ENCODE data around the gene APOBEC3H.

Gene APOBEC3H

DNA sequence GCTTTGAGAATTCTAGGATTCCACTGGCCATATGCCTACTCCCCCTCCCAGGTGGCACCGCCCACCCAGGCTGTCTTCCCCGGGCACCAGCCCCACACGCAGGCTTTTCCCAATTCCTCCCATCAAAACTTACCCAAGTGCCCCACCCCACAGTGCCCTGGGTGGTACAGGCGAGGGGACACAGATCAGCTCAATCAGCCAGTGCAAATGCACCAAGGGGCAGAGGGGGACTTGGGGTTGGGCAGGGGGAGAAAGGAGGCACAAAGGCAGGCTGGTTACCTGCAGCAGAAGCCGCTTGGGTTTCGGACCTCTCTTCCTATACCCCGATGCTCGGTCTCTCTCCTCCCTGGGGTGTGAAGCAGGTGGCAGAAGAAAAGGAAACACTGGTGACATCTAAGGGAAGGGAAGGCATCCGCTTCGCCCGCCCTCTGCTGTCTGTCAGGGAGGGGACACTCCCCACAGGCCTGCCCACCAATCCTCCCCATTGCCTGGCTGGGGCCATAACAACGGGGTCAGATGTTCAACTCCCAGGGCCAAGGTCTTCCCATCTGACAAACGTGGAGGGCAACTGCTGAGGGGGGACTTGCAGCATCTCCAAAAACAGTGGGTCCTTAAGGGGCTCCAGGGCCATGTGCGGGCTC lies 41.4 kb downstream of the APOBEC3H start:
- DNase-seq = no peak

DNA sequence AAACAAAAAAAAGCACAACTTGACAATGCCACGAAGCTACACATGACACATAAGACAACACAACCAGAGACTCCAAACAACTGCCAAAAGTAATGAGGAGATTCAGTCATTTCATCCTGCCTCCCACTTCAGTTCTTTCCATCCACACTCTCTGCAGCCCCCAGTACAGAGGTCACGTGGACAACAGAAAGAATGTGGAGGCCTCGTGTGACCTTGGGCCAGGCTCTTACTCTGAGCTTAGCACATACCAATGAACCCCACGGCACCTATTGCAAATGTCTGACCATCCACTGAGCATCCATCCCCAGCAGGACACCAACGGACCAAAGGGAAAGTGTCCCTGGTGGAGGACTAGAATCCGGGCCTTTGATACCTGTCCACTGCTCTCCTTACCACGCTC lies 42.9 kb downstream of the APOBEC3H start:
- no peak for DNase-seq

DNA sequence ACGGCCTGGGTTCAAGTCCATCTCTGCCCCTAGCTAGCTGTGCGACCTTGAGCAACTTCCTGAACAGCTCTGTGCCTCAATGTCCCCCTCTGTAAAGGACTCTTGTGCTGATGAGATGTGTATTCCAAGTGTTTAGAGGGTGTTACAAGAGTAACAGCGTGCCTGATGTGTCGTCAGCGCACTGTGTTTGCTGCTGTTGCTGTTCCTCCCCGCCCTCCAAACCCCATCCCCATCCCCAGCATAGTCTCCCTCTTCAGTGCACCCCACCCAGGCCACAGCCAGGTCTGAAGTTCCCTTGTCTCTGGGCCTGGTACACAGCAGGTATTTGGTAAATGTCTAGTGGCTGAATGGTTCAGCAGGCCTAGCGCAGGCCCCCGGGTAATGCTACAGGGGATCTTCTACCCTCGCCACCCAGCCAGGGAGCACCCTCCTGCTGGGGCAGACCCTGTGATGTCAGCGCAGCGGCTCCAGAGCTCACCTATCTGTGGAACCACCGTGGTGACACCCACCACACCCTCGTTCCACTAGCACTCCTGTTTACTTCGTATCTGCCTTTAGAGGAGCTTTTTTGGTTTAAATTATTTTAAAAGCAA lies 45.1 kb downstream of the APOBEC3H start:
- no peak for DNase-seq

DNA sequence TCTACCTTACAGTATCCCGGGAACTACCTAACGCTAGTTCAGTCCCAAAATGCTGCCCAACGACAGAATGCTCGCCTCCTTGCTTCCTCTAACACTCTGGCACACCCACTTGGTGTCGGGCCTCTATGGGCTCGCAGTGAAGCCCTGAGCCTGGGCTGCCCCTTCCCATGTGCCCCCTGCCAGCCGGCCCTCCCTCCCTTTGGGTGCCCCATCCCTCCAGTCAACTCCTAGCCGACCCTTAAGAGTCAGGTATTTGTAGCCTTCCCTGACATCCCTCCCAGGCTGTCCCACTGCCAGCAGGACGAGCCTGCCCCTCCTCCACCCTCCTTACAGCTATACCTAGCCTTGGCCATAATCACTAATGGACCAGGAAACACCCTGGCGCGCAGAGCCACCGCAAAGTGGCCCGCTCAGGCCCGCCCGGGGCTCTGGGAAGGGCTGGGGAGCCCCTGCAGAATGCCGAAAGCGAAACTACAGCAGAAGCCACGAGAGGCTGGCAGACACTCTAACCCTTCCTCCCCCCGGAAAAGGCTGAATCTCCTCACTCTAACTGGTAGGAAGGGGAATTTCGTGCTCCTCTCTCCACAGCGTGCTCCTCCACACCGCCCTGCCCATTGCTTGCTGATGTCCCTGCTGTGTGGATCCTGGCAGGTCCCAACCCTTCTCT lies 47.2 kb downstream of the APOBEC3H start:
- DNase-seq = no peak

DNA sequence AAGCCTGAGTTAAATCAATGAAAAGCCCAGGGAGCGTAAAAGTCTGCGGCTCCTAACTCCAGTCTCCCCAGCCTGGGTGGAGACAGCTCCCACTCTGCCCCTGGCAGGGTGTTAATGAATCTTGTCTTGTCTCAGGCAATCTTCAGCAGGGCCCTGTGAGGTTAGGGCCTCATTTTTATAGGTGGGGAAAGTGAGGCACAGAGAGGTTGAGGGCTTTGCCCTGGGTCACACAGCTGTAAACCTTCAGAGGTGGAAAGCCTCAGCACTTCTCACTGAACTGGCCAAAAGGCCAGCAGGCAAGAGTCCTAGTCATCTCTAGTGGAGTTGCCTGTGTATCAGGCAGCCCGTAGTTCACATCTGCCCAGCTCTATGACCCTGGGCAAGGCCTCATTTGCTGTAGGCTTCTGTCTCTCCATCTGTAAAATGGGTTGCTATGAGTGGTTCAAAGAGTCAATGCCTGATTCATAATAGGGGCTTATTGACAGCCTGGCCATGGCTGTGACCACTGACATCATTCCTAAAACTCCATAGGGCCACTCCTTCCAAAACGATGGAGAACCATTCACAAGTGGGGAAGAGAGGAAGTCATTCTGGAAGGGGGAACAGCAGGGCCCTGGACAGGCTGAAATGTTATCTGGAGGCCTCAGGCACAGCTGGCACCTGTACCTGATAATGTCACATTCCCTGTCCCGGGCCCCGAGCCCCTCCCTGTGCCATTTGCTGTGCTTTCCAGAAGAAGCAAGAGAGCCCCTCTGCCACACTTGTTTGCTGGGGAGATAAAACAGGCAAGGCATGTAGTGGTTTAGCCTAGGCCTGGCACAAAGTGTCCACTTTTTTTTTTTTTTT lies 49.4 kb downstream of the APOBEC3H start:
- DNase-seq = no peak

DNA sequence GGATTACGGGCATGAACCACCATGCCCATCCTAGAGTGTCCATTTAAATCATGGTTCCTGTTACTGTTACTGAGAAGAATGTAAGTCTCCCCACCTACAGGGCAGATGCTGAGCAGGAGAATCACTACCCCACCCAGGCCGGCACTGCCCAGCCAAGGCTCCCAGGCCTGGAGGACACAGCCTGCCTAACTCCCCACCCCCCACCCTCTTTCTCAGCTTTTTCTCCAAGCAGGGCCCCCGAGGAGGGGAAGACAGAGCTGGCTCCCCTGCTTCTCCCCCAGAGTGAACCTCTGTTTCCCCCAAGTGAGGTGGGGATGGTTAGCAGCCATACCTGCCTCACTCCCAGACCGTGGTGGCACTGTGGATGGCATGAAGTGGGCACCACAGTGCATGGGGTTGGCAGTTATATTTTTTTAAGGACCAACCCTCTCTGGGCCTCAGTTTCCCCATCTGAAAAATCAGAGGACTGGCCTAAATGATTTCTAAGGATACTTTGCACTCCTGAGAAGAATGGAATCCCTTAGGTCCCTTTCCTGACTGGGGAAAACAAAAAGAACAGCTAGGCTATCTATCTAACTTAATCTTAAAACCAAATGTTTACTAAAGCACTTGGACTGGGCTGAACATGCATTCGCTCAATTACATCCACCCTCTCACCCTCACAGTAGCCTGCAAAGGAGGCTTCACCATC lies 50.4 kb downstream of the APOBEC3H start:
- no peak for DNase-seq

DNA sequence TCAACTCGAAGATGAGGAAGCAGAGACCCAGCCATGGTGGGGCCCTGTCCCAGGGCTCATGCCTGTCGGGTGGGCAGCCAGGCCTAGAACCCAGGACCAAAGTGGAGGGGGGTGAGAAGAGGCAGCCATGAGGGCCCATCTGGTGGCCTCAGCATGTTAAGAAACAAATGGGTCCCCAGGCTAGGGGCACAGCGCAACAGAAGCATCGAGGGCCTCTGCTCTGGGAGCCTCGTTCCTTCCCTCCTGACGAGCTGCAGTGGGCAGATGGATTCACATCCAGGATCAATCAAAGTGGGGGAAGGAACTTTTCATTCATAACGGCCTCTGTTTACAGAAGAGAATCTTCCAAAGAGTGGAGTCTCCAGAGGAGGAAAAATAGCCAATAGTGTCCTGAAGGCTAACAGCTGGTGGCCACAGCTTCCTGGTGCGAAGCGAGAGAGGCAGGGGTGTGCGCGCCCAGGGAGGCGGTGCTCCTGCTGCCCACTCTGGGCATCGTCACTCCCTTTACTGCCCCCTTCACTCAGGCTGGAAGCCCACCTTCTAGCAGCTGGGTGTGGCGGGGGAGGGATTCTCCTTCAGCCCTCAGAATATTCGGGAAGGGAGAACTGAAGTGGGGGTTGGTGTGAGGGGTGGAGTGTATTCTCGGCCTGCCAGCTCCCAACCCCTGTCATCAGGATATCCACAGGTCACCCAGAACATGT lies 51.1 kb downstream of the APOBEC3H start:
- DNase-seq = no peak

DNA sequence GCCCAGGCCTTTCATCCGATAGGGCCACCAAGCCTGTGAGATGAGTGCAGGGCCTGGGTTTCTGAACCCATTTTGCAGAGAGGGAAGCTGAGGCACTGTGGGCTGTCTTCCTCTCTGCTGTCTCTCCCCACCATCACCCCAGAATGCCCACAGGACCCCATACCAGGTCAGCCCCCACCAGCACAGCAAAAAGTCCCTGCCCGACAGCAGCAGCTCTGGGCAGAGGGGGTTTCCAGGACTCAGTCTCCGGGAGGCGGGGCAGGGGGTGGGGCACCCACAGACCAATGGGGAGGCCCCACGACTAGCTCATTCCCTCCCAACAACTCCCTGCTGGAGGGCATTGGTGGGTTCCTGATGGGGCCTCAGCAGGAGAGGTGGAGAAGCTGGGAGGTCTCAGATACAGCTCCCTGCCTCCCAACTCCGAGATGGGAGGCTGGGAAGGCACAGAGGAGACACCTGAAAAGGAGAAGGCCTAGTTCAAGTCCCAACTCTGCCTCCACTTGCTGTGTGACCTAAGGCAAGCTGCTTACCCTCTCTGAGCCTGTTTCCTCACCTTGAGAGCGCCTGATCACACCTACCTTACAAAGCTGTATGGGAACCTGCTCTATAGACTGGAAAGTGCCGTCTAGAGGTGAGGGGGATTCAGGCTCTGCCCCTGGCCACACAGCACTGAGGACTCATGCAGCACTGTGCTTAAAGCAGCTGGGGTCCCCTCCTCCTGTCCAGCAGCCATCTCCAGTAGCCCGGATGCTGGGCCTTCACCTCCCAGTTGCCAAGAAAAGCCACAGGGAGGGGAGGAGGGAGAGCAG lies 51.9 kb downstream of the APOBEC3H start:
- DNase-seq = peak in 1 of 2 donors; percentile 39

DNA sequence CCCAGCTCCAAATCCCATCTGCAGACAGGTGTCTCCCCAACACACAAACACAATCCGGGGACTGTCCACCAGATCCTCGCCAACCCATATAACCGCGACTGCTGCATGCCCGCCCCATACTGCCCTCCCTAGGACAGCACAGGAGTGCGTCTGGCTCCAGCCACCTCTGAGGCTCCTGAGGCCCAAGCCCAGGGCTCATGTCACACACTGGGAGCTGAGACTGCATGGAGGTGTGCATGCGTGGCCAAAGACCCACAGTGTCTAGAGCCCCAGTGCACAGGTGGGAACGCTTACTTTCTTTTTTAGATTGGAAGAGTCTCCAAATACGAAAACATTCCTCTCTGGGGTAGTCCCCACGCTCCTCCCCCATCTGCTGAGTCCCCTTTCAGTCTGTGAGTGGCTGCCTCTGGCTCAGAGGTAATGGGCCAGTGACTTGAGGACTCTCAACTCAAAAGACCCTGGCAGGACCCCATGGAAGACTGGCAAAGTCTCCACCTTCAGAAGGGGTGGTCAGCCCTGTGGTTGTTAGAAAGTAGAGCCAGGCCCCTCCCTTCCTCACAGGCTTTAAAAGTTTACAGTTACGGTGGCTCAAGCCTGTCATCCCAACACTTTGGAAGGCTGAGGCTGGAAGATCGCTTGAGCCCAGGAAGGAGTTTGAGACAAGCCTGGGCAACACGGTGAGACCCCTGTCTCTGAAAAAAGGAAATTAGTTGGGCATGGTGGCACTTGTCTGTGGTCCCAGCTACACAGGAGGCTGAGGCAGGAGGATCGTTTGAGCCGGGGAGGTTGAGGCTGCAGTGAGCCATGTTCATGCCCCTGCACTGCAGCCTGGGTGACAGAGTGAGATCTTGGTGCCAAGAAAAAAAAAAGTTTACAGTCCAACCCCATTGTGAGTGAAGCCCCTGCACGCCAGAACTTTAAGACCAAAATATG lies 53.1 kb downstream of the APOBEC3H start:
- no peak for DNase-seq

DNA sequence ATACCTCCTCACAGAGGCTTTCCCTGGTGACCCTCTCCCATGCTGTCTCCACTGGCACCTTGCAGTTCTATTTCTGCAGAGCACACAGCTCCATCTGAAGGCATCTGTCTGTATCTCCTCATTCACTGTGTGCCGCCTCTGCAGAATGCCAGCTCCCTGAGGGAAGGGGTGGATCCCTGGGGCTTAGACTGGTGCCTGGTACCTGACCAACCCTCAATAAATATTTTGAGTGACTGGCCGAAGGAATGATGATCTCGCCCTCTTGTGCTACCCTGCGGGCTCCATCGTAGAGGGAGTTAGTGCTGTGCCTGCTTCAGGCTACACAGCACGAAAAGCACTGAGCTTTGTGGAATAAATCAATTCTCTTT lies 53.8 kb downstream of the APOBEC3H start:
- no peak for DNase-seq

DNA sequence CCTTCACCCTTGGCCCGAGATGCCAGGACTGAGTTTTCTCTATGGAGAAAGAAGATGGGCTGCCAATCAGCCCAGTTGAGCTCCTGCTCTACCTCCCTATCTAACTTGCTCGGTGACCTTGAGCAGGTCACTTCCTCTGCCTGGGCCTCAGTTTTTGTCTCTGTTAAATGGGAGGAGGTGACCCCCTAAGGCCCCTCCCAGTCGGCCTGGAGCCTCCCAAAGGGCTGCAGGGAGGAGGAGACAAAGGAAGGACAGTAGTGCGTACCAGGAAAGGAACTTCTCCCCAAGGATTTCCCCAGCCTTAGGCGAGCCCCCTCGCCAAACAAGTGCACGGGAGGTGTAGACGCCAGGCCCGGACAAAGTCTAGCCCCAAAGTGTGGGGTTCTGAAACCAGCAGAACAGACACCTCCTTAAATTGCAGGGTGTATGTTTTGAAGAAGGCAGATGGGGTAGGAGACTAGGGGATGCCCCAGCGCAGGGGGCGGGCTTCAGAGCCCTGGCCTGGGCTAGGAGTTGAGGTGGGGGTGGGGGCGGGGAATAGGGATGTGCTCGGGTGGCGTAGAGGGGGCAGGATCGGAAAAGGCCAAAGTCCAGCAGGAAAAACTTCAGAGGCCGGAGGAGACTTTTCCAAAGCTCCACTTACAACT lies 54.4 kb downstream of the APOBEC3H start:
- DNase-seq = no peak

DNA sequence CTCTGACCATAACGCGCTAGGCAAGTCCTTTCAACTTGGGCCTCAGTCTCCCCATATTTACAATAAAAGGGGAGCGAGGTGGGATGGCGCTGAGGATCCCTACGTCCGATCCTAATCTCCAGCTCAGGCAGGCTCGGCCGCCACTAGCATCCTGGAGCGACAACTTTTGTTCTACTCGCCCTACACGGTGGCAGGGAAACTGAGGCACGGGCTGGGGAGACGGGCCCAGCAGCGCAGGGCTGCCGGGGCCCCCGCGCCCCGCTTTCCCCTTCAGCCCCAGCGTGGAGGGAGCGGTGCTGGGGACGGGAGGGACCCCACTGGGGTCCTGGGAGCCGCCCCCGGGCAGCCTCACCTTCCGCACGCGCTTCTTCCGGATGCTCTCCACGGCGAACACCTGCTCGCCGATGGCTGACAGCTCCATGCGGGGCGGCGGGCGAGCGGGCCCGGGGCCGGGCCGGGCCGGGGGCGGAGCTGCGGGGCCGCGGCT lies 55.0 kb downstream of the APOBEC3H start:
- DNase-seq = no peak

DNA sequence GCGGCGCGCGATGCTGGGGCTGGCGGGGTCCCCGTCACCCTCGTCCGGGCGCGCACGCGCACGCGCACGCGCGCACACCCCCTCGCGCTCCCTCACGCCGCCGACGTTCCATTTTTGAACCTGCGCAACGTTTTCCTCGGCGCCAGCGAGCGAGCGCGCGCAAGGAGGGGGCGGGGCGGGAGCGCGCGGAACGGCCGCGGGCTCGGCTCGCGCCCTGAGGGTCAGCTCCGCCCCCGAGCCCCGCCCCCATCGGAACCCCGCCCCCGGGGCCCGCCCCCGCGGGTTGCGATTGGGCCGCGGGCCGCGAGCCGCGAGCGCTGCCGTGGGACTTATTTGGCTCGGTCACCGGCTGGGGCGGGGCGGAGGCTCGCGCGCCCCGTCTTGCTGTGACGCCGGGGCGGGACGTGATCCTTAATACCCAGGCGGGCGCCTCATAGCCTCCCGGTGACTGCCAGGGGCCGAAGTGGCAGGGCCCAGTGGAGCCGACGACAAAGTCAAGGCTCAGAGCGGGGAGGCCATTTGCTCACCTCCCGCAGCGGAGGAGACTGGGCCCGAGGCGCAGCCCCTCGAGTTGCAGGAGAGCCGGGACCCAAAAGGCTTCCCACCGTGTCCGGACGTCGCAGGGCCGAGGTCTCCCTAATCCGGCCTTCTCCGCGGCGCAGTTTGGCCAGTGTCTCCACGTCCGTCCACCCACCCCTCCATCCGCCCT lies 55.6 kb downstream of the APOBEC3H start, which contains the start of gene CBX7:
TSS of gene CBX7 (minus strand) at position 170 of the 709 bp plus-strand sequence. CDS start 236 bp downstream, outside the sequence.
- DNase-seq = peak; percentile 88 to 93

DNA sequence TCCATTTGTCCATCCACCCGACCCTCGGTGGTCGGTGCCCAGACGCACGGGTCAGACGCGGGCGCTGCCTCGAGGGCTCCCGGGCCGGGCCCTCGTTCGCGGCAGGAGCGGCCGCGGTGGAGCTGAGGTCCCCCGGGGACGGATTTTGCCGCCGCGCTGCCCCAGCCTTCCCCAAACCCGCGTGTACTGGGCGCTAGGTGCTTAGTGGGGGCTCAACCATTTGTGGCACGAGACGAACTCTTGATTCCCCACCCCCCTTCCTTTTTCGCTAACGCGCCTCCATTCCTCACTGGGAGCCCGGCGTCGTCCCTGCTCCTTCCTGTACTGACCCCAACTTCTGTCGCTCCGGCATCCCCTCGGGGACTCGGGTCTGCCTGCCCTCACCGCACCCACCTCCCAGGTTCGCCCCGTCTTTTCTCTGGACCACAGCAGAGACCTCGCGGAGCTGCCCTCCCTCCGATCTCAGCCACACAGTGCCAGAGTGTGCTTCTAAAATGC lies 56.2 kb downstream of the APOBEC3H start:
- DNase-seq = no peak
